HepG2 (cell line): ENCODE measurements around the gene ERVH48-1. TPM values are rescaled to one million over a fixed set of nuclear protein-coding genes. Genes with fewer than 3 reads are reported as not detected.
A peak's percentile ranks its signal among the peaks of the same experiment; 100 is the strongest.

ENCODE experiments used
- ARHGAP35 ChIP-seq: sonication (generic); formaldehyde crosslinking; IDR thresholded peaks from 2 replicates; pipeline ENCODE4 v1.9.0; 2022; ENCODE audit warnings: mild to moderate bottlenecking, inconsistent platforms, moderate library complexity, missing genetic modification reagents, borderline replicate concordance
- ATF7 ChIP-seq, 2 experiments: fragments of 450-650 bp in 1 of 2; sonication (generic) in 1 of 2; formaldehyde crosslinking in 1 of 2; IDR thresholded peaks; 2 replicates each; pipeline versions ENCODE4 v1.4.0 to v1.6.1; 2016 to 2020; ENCODE audit warnings: antibody characterized with exemption in 1 of 2, mild to moderate bottlenecking in 1 of 2, missing genetic modification reagents in 1 of 2
- DRAP1 ChIP-seq: IDR thresholded peaks from 2 replicates; pipeline ENCODE4 v1.6.1; 2016; ENCODE audit warnings: missing genetic modification reagents, missing compliant biosample characterization
- EHMT2 ChIP-seq: fragments of 200-600 bp; sonication (generic); IDR thresholded peaks from 2 replicates; pipeline ENCODE4 v1.7.0; 2017; ENCODE audit warnings: antibody characterized with exemption, low read depth, low read length, borderline replicate concordance
- MAFK ChIP-seq, 2 experiments: IDR thresholded peaks in 1 of 2; conservative IDR thresholded peaks in 1 of 2; 2 replicates each; pipeline ENCODE4 v1.6.1; 2011; ENCODE audit warnings: improper control_type of control experiment in 2 of 2, low read length in 2 of 2
- MTF2 ChIP-seq: sonication (generic); formaldehyde crosslinking; IDR thresholded peaks from 2 replicates; pipeline ENCODE4 v1.5.0; 2020; ENCODE audit warnings: missing genetic modification reagents, borderline replicate concordance
- NR2F6 ChIP-seq, 2 experiments: IDR thresholded peaks; 2 replicates each; pipeline ENCODE4 v1.6.1; 2016; ENCODE audit warnings: antibody characterized with exemption in 1 of 2, mild to moderate bottlenecking in 1 of 2
- PLRG1 ChIP-seq: fragments of 450-650 bp; conservative IDR thresholded peaks from 2 replicates; pipeline ENCODE4 v1.6.1; 2016
- PTBP1 ChIP-seq: fragments of 200-400 bp; formaldehyde crosslinking; IDR thresholded peaks from 2 replicates; pipeline ENCODE4 v1.6.1; 2018; ENCODE audit warnings: low read length, low read depth; ENCODE audit not compliant: poor library complexity, severe bottlenecking
- SRF ChIP-seq: IDR thresholded peaks from 2 replicates; pipeline ENCODE4 v1.6.1; 2011; ENCODE audit warnings: mild to moderate bottlenecking, low read depth, low read length, moderate library complexity
- SRY ChIP-seq: sonication (generic); formaldehyde crosslinking; IDR thresholded peaks from 2 replicates; pipeline ENCODE4 v1.8.0; 2022; ENCODE audit warnings: mild to moderate bottlenecking, missing genetic modification reagents
- STAG1 ChIP-seq: sonication (generic); formaldehyde crosslinking; IDR thresholded peaks from 2 replicates; pipeline ENCODE4 v1.4.0; 2020; ENCODE audit warnings: missing genetic modification reagents
- TBP ChIP-seq: sonication (generic); formaldehyde crosslinking; IDR thresholded peaks from 2 replicates; pipeline ENCODE4 v1.5.0; 2020; ENCODE audit warnings: missing genetic modification reagents
- ZC3H4 ChIP-seq: sonication (generic); formaldehyde crosslinking; IDR thresholded peaks from 2 replicates; pipeline ENCODE4 v1.4.0; 2020; ENCODE audit warnings: missing genetic modification reagents, borderline replicate concordance
- ZNF530 ChIP-seq: sonication (generic); formaldehyde crosslinking; IDR thresholded peaks from 2 replicates; pipeline ENCODE4 v1.5.0; 2020; ENCODE audit warnings: low read depth, mild to moderate bottlenecking, missing genetic modification reagents
- ZNF546 ChIP-seq: sonication (generic); formaldehyde crosslinking; conservative IDR thresholded peaks from 2 replicates; pipeline ENCODE4 v1.8.1; 2023; ENCODE audit warnings: mild to moderate bottlenecking, missing genetic modification reagents
- ZNF724P ChIP-seq: sonication (generic); formaldehyde crosslinking; IDR thresholded peaks from 2 replicates; pipeline ENCODE4 v1.8.0; 2022; ENCODE audit warnings: missing genetic modification reagents, borderline replicate concordance
- polyA plus RNA-seq, 8 experiments: library from polyadenylated mRNA; depleted of rRNA in 3 of 8; stranded (reverse) in 7 of 8; unstranded in 1 of 8; fragments of >200 nt; fragmentation: Illumina TruSeq in 4 of 8; extraction: Trizol in 4 of 8; gene quantifications; 2 replicates each; pipeline versions ENCODE4 v1.2.1 to v1.2.3, GENCODE V29; 2011 to 2016; ENCODE audit warnings: low read depth in 4 of 8, missing spikeins in 1 of 8, mixed read lengths in 1 of 8; ENCODE audit not compliant: insufficient read depth in 1 of 8
- total RNA-seq, 5 experiments: library from RNA; depleted of rRNA; stranded (reverse); fragments of >200 nt; fragmentation: Illumina TruSeq; extraction: Trizol; gene quantifications; 2 replicates each; pipeline ENCODE4 v1.2.3, GENCODE V29; 2016; ENCODE audit warnings: low read depth in 1 of 5
- TF ChIP-seq, protein P1 (sequence below): sonication (generic); formaldehyde crosslinking; IDR thresholded peaks from 2 replicates; pipeline ENCODE4 v1.4.0; 2020; ENCODE audit warnings: mild to moderate bottlenecking, missing genetic modification reagents
- TF ChIP-seq, protein P2 (sequence below), 2 experiments: IDR thresholded peaks; 2 replicates each; pipeline ENCODE4 v1.6.1; 2011 to 2012; ENCODE audit warnings: low read length in 2 of 2, borderline replicate concordance in 1 of 2, low read depth in 1 of 2, mild to moderate bottlenecking in 1 of 2, moderate library complexity in 1 of 2
- TF ChIP-seq, protein P3 (sequence below): sonication (generic); formaldehyde crosslinking; IDR thresholded peaks from 2 replicates; pipeline ENCODE4 v1.5.0; 2020; ENCODE audit warnings: missing genetic modification reagents

The ERVH48-1 gene
- total and polyA plus RNA-seq, 2 of the 13 experiments (the other 11 are each of a cell fraction or from before 2014, with no cell fraction given), result 1.8 TPM; not detected in 1

- TF ChIP-seq ZNF546 (peak; percentile 56; the same call in 1 of the 2 replicates), PTBP1 (no peak), NR2F6 (IDR thresholded peaks at IDR 0.05) (no peak), NR2F6 (CRISPR knock-in tag; IDR thresholded peaks at IDR 0.05) (peak; percentile 30; the same call in 1 of the 2 replicates), MTF2 (CRISPR knock-in tag) (no peak), DRAP1 (CRISPR knock-in tag) (peak; percentile 93), STAG1 (CRISPR knock-in tag) (no peak; the same call in 1 of the 2 replicates), PLRG1 (no peak), ATF7 (IDR thresholded peaks at IDR 0.05) (no peak), ATF7 (CRISPR knock-in tag; IDR thresholded peaks at IDR 0.05) (0 out of 2 replicates have a peak, but pooled peaks have one; percentile 32), SRY (CRISPR knock-in tag) (peak; percentile 87; the same call in 1 of the 2 replicates), EHMT2 (no peak), ZNF530 (CRISPR knock-in tag) (no peak), ZC3H4 (no peak), ARHGAP35 (CRISPR knock-in tag) (no peak), MAFK (conservative IDR thresholded peaks at IDR 0.05 in 1 of 2, IDR thresholded peaks at IDR 0.05 in 1 of 2; ENCODE audit: low read length in 2 of 2) (no peak), TBP (no peak), ZNF724P (CRISPR knock-in tag) (peak; percentile 23; the same call in 1 of the 2 replicates), SRF (no peak)
- TF ChIP-seq, protein P1, sequence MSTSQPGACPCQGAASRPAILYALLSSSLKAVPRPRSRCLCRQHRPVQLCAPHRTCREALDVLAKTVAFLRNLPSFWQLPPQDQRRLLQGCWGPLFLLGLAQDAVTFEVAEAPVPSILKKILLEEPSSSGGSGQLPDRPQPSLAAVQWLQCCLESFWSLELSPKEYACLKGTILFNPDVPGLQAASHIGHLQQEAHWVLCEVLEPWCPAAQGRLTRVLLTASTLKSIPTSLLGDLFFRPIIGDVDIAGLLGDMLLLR, result no peak
- TF ChIP-seq, protein P2, sequence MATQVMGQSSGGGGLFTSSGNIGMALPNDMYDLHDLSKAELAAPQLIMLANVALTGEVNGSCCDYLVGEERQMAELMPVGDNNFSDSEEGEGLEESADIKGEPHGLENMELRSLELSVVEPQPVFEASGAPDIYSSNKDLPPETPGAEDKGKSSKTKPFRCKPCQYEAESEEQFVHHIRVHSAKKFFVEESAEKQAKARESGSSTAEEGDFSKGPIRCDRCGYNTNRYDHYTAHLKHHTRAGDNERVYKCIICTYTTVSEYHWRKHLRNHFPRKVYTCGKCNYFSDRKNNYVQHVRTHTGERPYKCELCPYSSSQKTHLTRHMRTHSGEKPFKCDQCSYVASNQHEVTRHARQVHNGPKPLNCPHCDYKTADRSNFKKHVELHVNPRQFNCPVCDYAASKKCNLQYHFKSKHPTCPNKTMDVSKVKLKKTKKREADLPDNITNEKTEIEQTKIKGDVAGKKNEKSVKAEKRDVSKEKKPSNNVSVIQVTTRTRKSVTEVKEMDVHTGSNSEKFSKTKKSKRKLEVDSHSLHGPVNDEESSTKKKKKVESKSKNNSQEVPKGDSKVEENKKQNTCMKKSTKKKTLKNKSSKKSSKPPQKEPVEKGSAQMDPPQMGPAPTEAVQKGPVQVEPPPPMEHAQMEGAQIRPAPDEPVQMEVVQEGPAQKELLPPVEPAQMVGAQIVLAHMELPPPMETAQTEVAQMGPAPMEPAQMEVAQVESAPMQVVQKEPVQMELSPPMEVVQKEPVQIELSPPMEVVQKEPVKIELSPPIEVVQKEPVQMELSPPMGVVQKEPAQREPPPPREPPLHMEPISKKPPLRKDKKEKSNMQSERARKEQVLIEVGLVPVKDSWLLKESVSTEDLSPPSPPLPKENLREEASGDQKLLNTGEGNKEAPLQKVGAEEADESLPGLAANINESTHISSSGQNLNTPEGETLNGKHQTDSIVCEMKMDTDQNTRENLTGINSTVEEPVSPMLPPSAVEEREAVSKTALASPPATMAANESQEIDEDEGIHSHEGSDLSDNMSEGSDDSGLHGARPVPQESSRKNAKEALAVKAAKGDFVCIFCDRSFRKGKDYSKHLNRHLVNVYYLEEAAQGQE (IDR thresholded peaks at IDR 0.05; ENCODE audit: borderline replicate concordance in 1 of 2, low read depth in 1 of 2, low read length in 2 of 2), result no peak; a peak in 1 of 4 replicates
- TF ChIP-seq, protein P3, sequence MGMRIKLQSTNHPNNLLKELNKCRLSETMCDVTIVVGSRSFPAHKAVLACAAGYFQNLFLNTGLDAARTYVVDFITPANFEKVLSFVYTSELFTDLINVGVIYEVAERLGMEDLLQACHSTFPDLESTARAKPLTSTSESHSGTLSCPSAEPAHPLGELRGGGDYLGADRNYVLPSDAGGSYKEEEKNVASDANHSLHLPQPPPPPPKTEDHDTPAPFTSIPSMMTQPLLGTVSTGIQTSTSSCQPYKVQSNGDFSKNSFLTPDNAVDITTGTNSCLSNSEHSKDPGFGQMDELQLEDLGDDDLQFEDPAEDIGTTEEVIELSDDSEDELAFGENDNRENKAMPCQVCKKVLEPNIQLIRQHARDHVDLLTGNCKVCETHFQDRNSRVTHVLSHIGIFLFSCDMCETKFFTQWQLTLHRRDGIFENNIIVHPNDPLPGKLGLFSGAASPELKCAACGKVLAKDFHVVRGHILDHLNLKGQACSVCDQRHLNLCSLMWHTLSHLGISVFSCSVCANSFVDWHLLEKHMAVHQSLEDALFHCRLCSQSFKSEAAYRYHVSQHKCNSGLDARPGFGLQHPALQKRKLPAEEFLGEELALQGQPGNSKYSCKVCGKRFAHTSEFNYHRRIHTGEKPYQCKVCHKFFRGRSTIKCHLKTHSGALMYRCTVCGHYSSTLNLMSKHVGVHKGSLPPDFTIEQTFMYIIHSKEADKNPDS (CRISPR knock-in tag), result no peak; the same call in 1 of the 2 replicates
These were observed 32.3 kb downstream of the ERVH48-1 start, which contains the start of gene NDUFV3 (continued) for GRCh38 chr21:42892931-42893755.
